Endometrial microvascular endothelial cells (primary cell): ENCODE data around the gene ABLIM1. TPM values are rescaled to one million over a fixed set of nuclear protein-coding genes. Genes with fewer than 3 reads are reported as not detected.

Experiments
- in situ Hi-C: cut with HindIII; loops from 2 replicates; pipeline ENCODE4 v1.10.0; 2017; ENCODE audit warnings: low sequenced_read_pairs, low pct_unique_long_range_greater_than_20kb; ENCODE audit errors: inconsistent ontology term
- total RNA-seq: library from RNA; depleted of rRNA; stranded (reverse); fragments of >200 nt; gene quantifications from one replicate; pipeline ENCODE4 v1.2.3, GENCODE V29; 2015; ENCODE audit errors: inconsistent ontology term

ABLIM1 gene
- total RNA-seq, 1 donor from 2014 or later: 25.9 TPM

DNA sequence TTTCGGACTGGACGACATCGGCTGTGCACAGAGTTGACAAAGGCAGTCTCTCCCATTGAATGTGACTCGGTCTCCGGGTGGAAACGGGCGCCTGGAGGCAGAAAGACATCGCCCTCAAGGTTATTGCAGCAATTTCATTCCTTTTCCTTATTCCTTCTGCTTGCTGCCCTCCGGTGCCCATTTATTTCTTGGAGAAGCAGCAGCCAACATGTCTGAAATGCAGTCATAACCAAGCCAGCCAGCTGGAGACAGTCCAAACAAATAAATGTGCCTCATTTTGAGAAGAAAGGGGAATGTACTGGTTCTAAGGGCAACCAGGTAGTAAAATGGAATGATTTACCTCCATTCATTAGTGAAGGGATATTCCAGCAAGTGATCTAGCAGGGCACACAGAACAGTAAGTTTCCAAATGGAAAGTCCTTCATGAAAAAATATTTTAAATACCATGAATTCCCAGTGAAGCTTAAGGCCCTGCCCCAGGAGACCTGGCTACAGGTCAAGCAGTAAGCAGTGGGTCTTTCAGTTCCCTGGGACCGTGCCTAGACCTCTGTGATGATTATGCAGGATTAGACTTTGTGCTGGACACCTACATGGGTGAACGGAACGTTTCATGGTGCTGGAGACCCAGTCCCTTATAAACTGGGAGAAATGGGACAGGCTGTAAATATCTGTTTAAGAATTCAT, 86.6 kb downstream of the ABLIM1 start:
- in situ Hi-C loops: loop anchor here (25.0 kb wide), 1 partner anchor 216 kb away; no protein-coding TSS in a partner anchor

DNA sequence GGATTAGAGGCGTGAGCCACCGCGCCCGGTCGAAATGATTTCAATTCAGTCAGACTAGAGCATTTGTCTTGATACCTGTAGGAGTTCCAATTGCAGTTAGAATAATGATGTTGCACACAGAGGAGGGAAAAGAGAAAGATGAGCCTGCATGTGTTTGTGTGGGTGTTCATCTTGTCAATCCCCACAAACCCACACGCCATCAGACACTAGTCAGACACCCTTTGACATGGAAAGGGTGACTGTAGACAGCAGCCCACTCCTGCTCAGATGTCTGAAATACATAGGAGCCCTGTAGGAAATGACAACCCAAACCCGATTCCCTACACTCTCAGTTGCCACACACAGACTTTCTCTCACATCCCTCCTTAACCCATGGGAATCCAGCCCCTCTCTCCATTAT, 92.0 kb downstream of the ABLIM1 start:
- in situ Hi-C loops: loop anchor here (25.0 kb wide), 1 partner anchor 221 kb away; no protein-coding TSS in a partner anchor

DNA sequence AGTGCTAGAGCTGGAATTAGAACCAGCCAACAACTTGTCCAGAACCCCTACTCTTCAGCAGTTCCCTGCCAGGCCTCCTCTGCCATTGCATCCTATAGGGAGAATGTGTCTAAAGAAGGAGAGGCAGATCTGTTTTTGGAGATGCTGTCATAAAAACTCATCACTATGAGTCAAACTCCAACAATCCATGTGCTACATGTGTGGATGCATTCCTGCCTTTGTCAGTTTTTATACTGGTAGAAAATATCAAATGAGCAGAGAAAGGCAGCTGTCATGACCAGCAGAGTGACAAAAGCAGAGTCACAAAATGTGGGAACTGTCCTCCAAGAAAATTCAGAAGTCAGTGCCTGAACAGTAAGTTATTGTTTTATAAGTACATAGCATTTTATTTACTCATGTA, 93.0 kb downstream of the ABLIM1 start:
- in situ Hi-C loops: loop anchor here (25.0 kb wide), 1 partner anchor 222 kb away; no protein-coding TSS in a partner anchor

DNA sequence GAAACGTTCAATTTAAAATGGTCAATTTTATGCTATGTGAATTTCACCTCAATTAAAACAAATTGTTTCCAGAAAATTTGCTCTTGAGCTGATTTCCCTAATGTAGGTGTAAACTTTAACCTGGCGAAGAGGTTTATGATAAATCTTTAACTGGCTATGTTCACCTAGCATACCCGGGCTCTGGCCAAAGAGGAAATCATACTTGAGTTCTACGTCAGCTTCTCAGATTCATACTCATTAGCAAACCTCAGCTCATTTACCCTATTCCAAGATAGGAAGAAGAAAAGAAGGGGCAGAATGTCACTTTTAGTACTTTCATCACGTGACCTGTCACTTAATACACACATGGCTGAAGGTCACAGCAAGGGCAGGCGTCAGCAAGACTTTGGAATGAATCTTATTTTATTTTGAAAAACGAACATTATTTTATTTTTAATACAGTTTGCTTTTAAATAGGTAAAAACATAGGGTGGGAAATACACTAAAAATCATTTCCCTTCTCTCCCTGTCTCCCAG, 97.0 kb downstream of the ABLIM1 start:
- in situ Hi-C loops: loop anchor here (25.0 kb wide), 1 partner anchor 226 kb away; no protein-coding TSS in a partner anchor

DNA sequence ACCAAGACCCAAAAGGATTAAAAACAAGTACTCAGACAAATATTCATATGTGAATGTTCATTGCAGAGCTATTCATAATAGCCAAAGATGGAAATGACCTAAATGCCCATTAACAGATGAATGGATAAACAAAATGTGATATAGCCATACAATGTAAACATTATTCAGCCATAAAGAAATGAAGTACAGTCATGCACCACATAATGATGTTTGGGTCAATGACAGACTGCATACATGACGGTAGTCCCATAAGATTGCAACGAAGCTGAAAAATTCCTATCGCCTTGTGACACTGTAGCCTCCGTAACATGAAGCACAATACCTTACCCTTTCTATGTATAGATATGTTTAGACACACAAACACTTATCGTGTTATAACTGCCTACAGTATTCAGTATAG, 97.9 kb downstream of the ABLIM1 start:
- in situ Hi-C loops: loop anchor here (25.0 kb wide), 1 partner anchor 227 kb away; no protein-coding TSS in a partner anchor

DNA sequence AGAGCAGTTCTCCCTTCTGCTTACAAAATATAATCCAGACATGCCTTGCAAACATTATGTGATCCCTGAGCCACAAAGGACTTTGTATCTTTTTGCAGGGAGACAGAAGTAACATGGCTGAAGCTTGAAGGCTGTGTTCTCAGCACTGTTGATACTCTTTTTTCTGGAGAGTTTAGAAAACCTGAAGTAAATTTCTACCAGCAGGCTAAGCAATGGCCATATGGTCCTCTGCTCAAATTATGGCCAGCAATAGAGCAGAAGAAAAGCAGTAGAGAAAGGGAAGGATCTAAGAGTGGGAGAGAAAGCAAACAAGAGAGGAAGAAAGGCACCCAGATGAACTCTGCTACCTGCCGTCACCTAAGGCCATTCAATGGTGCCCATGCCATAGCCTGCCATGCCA, 98.4 kb downstream of the ABLIM1 start:
- in situ Hi-C loops: loop anchor here (10.0 to 25.0 kb wide), 2 partner anchors 135 to 228 kb away; no protein-coding TSS in a partner anchor

DNA sequence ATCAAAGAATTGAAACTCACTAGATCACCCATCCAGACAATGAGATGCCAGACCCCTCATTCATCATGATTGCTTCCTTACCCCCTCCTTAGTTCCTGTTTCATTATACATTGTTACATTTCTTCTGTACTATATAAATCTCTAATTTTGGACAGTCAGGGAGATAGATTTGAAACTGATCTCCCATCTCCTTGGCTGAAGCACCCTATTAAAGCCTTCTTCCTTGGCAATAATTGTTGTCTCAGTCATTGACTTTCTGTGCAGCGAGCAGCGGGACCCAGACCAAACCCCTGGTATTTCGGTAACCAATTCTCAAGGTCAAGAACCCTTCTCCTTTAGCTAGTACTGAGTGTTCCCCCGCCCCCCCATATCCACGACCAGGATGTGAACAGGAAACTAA, 100.2 kb downstream of the ABLIM1 start:
- in situ Hi-C loops: loop anchor here (10.0 to 25.0 kb wide), 2 partner anchors 137 to 229 kb away; no protein-coding TSS in a partner anchor

DNA sequence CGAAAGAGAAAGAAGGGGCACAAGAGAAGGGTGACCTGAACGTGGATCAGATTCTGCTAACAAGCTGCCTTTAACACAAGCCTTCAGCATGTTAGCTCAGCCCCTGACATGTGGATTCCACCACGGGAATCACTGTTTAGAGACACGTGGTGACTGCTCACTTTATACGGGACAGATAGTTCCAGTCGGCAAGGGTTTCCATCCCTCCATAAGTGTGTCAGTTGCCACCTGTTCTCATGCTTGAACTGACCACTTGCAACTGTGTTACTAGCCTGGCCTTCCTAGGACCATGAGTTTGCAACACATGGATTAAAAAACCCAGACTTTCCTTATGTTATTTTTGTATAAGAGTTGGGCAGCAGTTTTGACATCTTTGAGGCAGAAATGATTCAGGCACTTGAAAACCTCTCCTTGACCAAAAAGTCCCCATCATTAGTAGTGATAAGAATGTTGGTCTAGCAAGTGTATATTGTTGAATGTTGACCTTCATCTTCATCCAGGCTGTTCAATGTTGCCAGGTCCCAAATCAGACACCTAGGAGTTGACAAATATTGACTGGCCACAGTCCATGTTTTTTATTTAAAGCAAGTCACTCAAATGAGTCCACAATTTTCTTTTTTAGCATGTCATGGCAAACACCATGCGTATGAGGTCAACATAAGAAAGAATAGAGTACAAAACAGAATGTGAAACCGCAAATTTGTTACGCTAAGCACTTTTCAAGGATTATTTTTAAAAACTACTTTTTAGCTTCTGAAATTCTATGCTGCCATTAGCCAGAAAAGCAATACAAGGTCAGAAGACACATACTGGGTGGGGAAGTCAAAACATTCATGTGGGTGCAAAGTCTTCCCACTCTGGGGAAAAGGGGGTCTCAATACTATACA, 101.6 kb downstream of the ABLIM1 start:
- in situ Hi-C loops: loop anchor here (10.0 to 25.0 kb wide), 2 partner anchors 138 to 231 kb away; no protein-coding TSS in a partner anchor

DNA sequence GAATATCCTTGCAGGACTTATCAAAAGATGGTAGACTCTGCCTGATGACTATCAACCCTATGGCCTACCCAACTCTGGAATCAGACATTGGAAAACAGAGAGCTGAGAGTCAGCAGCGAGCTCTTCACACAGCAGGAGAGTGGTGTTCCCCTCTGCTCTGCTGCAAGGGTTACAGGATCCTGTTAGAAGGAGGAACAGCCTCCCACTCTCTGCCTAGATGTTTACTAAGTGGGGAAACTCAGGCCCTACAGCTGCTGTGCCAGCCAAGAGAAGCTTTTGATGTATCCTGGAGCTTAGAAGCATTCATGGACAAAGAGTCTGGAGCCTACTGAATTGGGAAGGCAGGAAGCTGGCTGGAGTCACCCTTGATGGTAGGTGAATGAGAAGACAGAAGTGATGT, 104.6 kb downstream of the ABLIM1 start:
- in situ Hi-C loops: loop anchor here (10.0 to 25.0 kb wide), 2 partner anchors 141 to 234 kb away; no protein-coding TSS in a partner anchor

DNA sequence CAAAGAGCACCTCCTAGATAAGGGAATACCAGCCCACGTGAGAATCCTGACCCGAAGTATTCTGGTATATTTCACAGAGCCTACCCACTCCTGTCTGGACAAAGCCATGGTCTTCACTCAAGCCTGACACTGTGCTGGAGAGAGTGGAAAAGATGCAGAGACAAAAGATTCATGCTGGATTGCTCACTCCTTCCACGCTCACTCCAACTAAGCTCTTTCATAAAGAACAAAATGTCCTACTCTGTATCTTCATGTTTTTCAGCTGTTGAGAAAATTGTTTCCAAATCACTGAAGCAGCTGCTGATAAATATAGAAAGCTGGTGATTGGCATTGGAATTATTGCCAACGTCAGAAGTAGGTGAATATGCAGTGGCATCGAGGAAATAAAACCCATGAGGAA, 106.0 kb downstream of the ABLIM1 start:
- in situ Hi-C loops: loop anchor here (10.0 to 25.0 kb wide), 2 partner anchors 143 to 235 kb away; no protein-coding TSS in a partner anchor

DNA sequence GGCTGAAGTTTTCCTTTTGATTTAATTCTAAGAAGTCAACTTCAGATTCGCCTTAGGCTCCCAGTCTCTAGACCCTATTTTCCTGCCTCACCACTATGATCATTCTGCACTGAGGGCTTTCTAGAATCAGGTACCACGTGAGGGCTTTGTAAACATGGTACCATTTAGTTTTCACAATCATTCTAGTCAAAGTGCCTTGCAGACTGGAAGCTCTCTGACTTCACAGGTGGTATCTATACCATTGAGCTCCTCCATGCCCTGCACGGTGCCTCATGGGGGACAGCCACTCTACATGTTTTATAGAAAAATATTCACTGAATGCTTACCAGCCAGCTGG, 106.5 kb downstream of the ABLIM1 start:
- in situ Hi-C loops: loop anchor here (10.0 to 25.0 kb wide), 2 partner anchors 143 to 236 kb away; no protein-coding TSS in a partner anchor

DNA sequence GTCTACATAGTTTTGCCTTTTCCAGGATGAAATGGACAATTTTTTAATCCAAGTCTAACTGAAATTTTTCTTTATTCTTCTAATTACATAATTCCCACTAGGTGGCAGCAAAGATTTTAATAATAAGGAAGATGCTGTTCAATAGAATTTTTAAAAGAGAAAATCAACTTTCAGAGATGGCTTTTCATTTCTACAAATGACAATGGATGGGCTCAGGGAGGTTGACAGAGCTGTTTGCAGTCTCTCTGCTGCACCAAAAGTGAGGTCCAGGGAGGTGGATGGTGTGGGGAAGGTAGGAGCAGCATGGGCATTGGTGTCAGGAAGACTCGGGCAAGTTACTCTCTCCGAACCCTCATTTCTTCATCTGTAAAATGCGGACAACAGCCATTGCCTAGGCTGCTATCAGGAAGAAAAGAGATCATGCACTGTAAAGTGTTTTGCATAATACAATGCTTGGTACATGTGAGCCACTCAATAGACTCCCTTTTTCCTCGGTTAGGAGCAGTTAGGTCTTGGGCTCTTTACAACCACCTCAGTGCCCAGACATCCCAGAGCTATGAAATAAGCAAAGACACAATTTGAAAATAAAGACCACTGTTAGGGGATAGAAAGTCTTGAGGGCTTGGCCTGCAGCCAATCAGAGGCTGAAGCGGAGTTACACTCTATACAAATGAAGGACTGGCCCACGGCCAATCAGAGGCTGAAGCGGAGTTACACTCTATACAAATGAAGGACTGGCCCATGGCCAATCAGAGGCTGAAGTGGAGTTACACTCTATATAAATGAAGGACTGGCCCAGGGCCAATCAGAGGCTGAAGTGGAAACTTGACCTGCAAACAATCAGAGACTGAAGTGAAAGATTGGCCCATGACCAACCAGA, 107.1 kb downstream of the ABLIM1 start:
- in situ Hi-C loops: loop anchor here (10.0 to 25.0 kb wide), 2 partner anchors 144 to 236 kb away; no protein-coding TSS in a partner anchor

DNA sequence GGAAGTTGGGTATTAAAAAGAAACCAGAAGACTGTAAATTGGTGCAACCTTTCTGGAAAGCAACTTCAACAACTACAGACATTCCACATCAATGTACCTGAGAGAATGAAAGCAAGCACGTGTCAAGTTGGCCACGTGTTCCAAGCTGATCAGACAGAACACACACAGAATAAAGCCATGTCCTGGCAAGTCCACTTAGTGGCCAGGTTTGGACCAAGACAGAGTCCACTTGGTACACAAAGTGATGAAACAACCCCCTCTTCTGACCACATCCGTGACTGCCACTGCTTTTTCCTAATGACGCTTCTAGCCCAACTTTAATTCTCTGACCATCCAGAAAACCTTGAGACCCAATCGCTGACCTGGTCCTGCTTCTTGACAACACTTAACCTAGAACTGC, 109.4 kb downstream of the ABLIM1 start:
- in situ Hi-C loops: no loop called here

DNA sequence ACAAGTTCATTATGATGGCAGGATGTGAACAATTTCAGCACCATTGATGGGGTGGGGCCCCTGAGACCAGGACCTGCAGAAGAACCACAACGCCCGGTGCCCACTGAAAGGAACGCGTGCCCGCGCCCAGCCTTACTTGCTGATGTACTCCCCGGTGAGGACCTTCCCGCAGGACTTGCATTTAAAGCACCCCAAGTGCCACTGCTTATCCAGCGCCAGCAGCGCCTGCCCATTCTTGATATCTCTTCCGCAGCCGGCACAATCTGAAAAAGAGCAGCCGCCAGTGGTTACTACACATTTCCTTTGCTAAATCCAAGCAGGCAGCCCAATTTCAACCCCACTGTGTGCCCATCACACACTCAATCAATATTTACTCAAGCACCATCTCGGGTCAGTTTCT, 110.6 kb downstream of the ABLIM1 start:
- in situ Hi-C loops: no loop called here

DNA sequence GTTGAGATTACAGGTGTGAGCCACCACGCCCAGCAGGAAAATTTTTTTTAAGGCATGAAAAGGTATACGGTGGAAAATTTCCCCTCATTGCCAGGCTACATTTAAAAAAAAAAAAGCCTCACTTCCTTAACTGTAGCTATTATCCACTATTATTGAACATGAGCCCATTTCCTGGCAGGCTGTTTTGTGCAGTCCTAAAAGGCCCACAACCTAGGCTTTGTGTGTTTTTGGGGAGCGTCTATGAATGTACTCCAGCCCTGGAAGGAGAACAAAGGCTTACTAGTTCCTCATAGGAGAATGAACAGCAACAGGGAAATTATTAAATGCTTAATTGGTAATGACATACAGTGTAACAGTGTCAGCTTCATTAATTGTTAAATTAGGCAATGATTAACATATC, 111.0 kb downstream of the ABLIM1 start:
- in situ Hi-C loops: no loop called here

DNA sequence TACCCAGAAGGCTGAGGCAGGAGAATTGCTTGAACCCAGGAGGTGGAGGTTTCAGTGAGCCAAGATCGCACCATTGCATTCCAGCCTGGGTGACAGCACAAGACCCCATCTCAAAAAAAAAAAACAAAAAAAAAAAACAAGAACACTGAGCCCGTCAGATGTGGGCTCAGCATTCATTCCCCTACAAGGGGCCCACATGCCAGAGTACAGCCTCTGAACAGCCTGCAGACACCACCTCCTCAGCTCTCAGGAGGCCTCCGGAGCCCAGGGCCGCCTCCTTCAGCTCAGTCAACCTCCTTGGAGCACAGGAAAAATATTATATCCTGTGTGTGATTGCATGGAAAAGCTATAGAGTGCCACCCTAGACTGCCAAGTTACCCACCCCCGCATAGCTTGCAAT, 112.3 kb downstream of the ABLIM1 start:
- in situ Hi-C loops: no loop called here

DNA sequence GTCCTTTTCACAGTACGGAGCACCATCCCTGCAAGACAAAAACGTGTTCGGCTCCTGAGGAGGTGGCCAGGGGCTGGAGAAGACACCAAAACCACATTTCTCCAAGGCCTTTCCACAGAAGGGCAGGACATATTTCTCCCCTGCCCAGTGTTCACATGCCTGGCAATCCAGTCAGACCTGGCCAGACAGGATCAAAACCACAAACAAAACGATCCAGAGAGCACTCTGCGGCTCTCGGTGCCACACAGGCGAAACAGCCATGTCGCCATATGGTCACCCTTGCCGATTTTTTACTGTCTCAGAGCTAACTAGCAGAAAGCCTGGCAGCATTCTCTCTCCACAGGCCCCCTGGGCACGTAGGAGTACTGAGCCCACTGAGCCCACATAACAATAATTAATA, 113.0 kb downstream of the ABLIM1 start:
- in situ Hi-C loops: no loop called here

DNA sequence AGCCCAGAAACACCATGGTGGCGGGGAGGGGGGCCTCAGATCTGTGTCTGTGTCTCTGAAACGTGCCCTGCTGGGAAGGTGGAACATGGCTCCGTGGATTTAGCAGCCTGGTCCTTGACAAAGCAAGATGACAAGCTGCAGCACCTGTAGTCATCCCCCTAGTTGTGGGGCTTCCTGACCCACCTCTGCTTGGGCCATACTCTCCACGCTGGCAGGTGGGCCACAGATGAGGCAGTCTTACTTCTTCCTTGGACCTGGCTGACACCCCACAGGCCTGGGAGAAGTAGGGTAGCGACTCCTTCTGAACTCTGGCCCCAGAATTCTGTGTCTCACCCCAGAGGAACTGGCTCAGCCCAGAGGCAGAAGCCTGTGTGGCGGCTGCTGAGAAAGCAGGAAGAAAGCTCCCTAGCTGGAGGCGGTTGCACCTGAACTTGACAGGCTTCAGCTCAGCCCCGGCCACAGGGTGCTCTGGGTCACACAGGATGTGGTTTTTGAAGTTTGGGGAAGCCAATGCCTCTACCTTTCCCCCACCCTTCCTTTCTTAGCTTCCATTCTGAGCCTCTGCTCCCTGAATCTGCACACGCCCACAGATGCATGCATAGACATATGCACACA, 113.9 kb downstream of the ABLIM1 start:
- in situ Hi-C loops: no loop called here
